Measurements from ENCODE around the gene CHST8. TPM values are rescaled to one million over a fixed set of nuclear protein-coding genes. Genes with fewer than 3 reads are reported as not detected.

CHST8 gene
- polyA plus RNA-seq, 3 donors, result not detected

DNA sequence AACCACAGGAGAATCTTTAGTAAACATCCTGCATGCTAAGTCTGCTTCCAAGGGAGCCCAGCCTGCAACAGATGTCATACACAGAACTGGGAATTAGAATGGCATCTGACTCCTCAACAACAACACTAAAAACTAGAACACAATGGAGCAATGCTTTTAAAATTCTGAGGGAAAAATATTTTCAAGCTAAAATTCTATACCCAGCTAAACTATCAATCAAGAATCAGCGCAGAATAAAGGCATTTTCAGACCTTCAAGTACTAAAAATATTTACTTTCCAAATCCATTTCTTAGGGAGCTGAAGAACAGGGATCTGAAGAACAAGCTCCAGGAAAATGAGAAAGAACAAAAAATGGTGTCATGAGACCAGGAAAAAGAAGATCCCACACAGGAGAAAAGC lies 46.9 kb upstream of the CHST8 start:
- H3K4me3 Mint-ChIP-seq, result no peak overlapping the region

DNA sequence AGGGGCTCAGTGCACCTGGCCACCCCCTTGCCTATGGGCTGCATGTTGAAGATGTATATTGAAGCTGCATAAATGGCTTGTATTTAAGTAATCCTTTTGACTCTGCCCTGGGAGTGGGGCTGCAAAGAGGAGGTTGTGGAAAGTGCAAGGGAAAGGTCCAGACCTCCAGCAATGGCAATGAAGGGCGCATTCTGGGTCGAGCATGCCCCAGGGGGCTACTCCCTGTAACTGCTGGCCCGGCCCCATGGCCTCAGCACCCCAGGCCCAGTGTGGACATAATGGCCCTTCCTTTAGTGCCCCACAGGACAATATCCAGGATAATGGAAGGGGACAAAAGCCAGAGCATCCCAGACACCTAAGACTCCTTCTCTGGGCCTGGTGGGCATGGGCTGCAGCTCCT lies 43.1 kb upstream of the CHST8 start:
- no peak overlapping the region for H3K4me3 Mint-ChIP-seq
- Histone ChIP-seq H3K9ac (ENCODE audit: insufficient read depth, low read length, poor library complexity, severe bottlenecking) (no peak overlapping the region), H4K20me1 (ENCODE audit: insufficient read depth, low read length) (no peaks in the 10 kb centered on the region), H3K4me2 (replicated peaks; ENCODE audit: extremely low read depth, low read length, poor library complexity, severe bottlenecking) (no peak overlapping the region), H3K27ac (ENCODE audit: low read depth in 1 of 2, low read length in 2 of 2) (no peak overlapping the region), H2AFZ (ENCODE audit: insufficient read depth, low read depth, low read length, poor library complexity, severe bottlenecking) (no peak overlapping the region), H3K36me3 (replicated peaks in 1 of 2; ENCODE audit: control insufficient read depth in 1 of 2, insufficient read depth in 2 of 2, low read length in 2 of 2) (no peaks in the 10 kb centered on the region), H3K27me3 (ENCODE audit: control insufficient read depth in 2 of 2, insufficient read depth in 2 of 2, low read length in 2 of 2) (no peaks in the 10 kb centered on the region), H3K79me2 (ENCODE audit: insufficient read depth, low read length) (no peaks in the 10 kb centered on the region), H3K4me3 (replicated peaks in 1 of 3; ENCODE audit: low read depth in 2 of 3, low read length in 3 of 3) (no peak overlapping the region), H3K4me1 (ENCODE audit: control insufficient read depth in 1 of 2, insufficient read depth in 2 of 2, low read length in 2 of 2) (no peaks in the 10 kb centered on the region), H3K9me3 (replicated peaks in 1 of 2; ENCODE audit: control insufficient read depth in 1 of 2, insufficient read depth in 1 of 2, low read length in 2 of 2) (peaks cover 13 to 14% of the 10 kb centered on the region in 2 donors)
- no peak overlapping the region for H3K27ac Mint-ChIP-seq
- intact Hi-C loops (cut with micrococcal nuclease), result no loop called here
- H3K4me1 Mint-ChIP-seq, result no peaks in the 10 kb centered on the region
- TF ChIP-seq, protein P1, sequence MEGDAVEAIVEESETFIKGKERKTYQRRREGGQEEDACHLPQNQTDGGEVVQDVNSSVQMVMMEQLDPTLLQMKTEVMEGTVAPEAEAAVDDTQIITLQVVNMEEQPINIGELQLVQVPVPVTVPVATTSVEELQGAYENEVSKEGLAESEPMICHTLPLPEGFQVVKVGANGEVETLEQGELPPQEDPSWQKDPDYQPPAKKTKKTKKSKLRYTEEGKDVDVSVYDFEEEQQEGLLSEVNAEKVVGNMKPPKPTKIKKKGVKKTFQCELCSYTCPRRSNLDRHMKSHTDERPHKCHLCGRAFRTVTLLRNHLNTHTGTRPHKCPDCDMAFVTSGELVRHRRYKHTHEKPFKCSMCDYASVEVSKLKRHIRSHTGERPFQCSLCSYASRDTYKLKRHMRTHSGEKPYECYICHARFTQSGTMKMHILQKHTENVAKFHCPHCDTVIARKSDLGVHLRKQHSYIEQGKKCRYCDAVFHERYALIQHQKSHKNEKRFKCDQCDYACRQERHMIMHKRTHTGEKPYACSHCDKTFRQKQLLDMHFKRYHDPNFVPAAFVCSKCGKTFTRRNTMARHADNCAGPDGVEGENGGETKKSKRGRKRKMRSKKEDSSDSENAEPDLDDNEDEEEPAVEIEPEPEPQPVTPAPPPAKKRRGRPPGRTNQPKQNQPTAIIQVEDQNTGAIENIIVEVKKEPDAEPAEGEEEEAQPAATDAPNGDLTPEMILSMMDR (IDR thresholded peaks at IDR 0.05), result no peak
- DNase-seq, result no peak
- H3K36me3 Mint-ChIP-seq, result no peaks in the 10 kb centered on the region
- 73% methylated on average over 3 of the region's 3 CpGs for whole genome bisulfite sequencing (ENCODE audit: insufficient coverage)
- H3K9me3 Mint-ChIP-seq, result peaks cover 4 to 22% (median 14%) of the 10 kb centered on the region in 7 donors
- H3K27me3 Mint-ChIP-seq (ENCODE audit: low read depth in 3 of 3), result peaks cover 7 to 14% (median 11%) of the 10 kb centered on the region in 3 donors

More for the DNA sequence above, 46.9 kb upstream of the CHST8 start:
- Histone ChIP-seq H3K9me3 (replicated peaks in 1 of 2; ENCODE audit: control insufficient read depth in 1 of 2, insufficient read depth in 1 of 2, low read length in 2 of 2) (peaks cover 13 to 14% of the 10 kb centered on the region in 2 donors), H3K79me2 (ENCODE audit: insufficient read depth, low read length) (no peaks in the 10 kb centered on the region), H2AFZ (ENCODE audit: insufficient read depth, low read depth, low read length, poor library complexity, severe bottlenecking) (no peak overlapping the region), H3K4me2 (replicated peaks; ENCODE audit: extremely low read depth, low read length, poor library complexity, severe bottlenecking) (no peak overlapping the region), H3K36me3 (replicated peaks in 1 of 2; ENCODE audit: control insufficient read depth in 1 of 2, insufficient read depth in 2 of 2, low read length in 2 of 2) (no peaks in the 10 kb centered on the region), H3K4me1 (ENCODE audit: control insufficient read depth in 1 of 2, insufficient read depth in 2 of 2, low read length in 2 of 2) (no peaks in the 10 kb centered on the region), H3K9ac (ENCODE audit: insufficient read depth, low read length, poor library complexity, severe bottlenecking) (no peak overlapping the region), H3K4me3 (replicated peaks in 1 of 3; ENCODE audit: low read depth in 2 of 3, low read length in 3 of 3) (no peak overlapping the region), H3K27ac (ENCODE audit: low read depth in 1 of 2, low read length in 2 of 2) (no peak overlapping the region), H4K20me1 (ENCODE audit: insufficient read depth, low read length) (no peaks in the 10 kb centered on the region), H3K27me3 (ENCODE audit: control insufficient read depth in 2 of 2, insufficient read depth in 2 of 2, low read length in 2 of 2) (no peaks in the 10 kb centered on the region)
- Mint-ChIP-seq H3K27me3 (ENCODE audit: low read depth in 3 of 3) (peaks cover 7 to 16% (median 15%) of the 10 kb centered on the region in 3 donors), H3K27ac (no peak overlapping the region), H3K36me3 (no peaks in the 10 kb centered on the region), H3K9me3 (peaks cover 4 to 22% (median 18%) of the 10 kb centered on the region in 7 donors), H3K4me1 (no peaks in the 10 kb centered on the region)
- DNase-seq, result no peak
- intact Hi-C loops (cut with micrococcal nuclease), result no loop called here
- no CpG with 5 or more reads among the region's 1 CpG for WGBS (ENCODE audit: insufficient coverage)
- TF ChIP-seq, protein P1 (IDR thresholded peaks at IDR 0.05), result no peak

Measured in CD14-positive monocyte (primary cell).